Measurements from ENCODE around the gene ZFPL1.
A peak's percentile ranks its signal among the peaks of the same experiment; 100 is the strongest.
"Not testable (repeated sequence)": the region's sequence is repeated elsewhere in the genome, so short reads cannot be mapped to it uniquely, and the experiment has no call there.

ZFPL1 gene

DNA sequence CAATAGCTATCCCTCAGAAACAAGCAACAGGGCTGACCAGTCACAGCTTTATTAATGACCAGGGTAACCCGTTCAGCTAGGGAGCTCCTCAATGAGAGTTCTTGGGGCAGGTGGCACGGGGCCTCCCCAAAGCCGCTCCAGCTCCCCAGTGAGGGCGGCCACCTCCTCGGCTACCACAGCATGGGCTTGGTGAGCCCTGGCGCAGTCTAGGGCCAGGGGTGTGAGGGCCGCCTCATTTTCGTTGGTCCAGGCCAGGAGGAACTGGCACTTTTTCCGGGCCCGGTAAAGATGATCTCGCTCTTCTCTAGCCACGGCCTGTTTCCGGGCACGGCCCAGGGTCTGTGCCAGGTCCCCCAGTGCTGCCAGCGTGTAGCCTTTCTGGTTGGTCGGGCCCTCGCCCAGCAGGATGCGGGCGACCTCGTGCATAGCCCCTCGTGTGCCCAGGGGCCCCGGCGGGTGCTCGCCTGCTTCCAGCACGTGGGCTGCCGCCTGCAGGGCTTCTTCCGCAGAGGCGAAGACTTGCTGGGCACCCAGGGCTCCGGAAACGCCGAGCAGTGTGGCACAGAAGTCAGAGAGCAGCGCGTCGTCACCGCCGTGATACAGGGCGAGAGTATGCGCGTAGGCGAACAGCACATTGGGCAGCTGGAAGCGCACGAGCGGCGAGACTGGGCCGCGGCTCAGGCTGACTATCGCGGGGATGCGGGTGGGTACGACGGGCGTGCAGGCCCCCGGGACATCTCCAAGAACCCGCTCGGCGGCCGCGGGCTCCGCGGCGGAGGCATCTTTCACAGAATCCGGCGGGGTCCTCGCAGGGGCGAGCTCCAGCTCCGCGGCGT is 32.6 kb downstream of the ZFPL1 start:
- peak; percentile 82 for DNase-seq

GRCh38 chr11:65117206-65118096 is 33.4 kb downstream of the ZFPL1 start, which contains the start of gene ZNHIT2:
Gene ZNHIT2 (minus strand): TSS chr11:65117701. CDS start chr11:65117653, 48 bp downstream.
- DNase-seq = peak; percentile 100

DNA sequence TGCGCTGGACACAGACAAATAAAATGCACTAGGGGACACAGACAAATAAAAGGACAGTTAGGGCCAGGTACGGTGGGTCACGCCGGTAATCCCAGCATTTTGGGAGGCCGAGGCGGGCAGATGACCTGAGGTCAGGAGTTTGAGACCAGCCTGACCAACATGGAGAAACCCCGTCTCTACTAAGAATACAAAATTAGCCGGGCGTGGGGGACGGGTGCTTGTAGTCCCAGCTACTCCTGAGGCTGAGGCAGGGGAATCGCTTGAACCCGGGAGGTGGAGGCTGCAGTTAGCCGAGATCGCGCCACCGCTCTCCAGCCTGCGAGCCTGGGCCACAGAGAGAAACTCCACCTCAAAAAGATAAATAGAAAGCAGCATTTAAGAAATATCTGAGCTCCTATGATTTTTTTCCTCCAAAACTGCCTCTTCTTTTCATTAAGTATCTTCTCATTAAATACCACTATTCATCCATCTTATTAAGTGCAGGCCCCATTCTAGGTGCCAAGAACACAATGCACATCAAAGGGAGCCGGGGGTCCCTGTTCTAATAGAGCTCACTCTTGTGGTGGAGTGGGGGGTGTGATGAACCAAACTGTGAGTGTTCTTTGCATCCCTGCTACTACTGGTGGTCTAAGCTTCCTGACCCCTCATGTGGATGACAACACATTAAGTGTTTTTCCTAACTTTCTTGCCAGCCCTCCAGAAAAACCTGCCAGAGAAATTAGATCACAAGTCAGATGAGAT is 34.2 kb downstream of the ZFPL1 start:
- DNase-seq = no peak

DNA sequence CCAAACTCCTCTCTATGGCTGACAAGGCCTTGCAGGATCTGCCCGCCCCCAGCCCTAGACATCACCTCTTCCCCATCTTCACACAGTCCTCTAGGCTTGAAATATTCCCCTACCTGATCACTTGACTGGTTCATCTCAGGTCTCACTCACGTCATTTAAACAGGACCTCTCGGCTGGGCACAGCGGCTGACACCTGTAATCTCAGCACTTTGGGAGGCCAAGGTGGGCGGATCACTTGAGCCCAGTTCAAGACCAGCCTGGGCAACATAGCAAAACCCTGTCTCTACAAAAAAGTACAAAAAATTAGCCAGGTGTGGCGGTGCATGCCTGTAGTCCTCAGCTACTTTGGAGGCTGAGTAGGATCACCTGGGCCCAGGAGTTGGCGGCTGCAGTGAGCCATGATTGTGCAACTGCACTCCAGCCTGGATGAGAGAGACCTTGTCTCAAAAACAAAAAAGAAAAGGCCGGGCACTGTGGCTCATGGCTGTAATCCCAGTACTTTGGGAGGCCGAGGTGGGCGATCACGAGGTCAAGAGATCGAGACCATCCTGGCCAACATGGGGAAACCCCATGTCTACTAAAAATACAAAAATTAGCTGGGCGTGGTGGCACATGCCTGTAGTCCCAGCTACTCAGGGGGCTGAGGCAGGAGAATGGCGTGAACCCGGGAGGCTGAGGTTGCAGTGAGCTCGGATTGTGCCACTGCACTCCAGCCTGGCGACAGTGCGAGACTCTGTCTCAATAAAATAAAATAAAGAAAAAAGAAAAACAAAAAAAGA is 35.1 kb downstream of the ZFPL1 start:
- DNase-seq = not testable (repeated sequence)

DNA sequence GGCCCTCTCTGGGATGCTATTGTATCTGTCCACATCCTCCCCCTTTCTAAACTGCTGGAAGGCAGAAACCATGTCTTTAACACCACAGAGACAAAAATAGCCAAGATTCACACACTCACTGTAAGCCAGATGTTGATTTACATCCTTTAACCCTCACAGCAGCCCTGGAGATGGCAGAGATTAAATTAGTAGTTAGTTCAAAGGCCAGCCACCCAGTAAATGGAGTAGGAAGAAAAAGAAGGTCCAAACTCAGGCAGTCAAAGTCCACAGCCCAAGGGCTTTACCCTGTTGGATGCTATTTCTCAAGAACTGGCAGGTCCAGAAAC is 35.6 kb downstream of the ZFPL1 start:
- DNase-seq = no peak

- no peak for DNase-seq
These were observed 36.8 kb downstream of the ZFPL1 start for GRCh38 chr11:65120831-65121230.

DNA sequence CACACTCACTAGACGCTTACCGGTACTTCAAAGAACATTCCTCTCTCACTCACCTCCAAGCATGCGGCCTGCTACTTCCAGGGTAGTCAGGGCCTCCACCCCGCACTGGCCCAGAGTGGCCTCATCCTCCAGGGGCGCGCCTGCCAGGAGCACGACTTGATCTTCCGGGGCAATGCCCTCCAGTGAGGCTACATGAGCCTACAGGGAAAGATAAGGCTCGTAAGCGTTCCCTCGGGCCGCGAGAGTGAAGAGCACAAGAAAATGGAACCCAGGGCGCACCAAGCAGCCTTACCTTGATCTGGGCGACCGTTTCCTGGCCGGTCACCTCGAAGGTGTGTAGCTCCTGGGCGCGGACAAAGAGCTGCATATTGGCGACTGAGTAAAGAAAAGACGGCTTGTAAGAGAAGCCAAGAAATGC is 37.4 kb downstream of the ZFPL1 start:
- peak; percentile 36 for DNase-seq

DNA sequence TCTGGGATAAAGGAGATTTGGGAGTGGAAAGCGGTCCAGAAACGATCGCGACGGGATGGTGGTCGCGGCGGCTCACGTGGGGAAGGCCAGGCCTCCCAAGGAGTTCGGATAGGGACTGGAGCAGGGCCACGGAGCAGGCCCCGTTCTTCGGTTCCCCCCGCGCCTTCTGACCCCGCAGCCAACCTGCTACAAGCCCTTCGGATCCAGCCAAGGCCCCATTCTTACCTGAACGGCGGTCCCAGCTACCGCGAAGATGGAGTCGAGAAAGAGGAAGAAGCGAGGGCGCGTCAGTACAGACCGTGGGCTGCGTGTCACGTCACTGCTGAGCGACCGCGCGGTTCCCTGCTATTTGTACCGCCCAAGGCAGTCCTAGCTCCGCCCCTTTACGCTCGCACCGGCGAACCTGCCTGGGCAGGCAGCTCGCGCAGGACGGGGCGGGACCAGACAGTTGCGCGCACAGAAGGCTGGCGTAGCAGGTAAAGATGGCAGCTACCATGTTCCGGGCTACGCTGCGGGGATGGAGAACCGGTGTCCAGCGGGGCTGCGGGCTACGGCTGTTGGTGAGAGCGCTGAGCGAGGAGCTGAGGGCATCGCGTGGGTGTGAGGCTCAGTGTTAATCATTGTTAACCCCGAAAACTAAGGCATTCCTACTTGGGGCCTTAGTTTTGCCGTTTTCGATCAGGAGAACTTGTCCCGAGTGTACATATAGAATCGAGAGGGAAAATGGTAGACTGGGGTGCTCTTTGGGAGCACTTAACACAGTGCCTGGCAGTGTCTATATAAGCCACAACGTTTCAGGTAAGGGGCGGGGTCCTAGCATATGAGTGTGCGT is 38.1 kb downstream of the ZFPL1 start, which contains the start of the genes FAU and MRPL49:
TSS of gene FAU (minus strand) at position 270 of the 832 bp plus-strand sequence. CDS start 321 bp downstream, outside the sequence.
TSS of gene MRPL49 (plus strand) at position 457 of the 832 bp plus-strand sequence. CDS start at position 483, 26 bp downstream.
- peak; percentile 99 for DNase-seq

DNA sequence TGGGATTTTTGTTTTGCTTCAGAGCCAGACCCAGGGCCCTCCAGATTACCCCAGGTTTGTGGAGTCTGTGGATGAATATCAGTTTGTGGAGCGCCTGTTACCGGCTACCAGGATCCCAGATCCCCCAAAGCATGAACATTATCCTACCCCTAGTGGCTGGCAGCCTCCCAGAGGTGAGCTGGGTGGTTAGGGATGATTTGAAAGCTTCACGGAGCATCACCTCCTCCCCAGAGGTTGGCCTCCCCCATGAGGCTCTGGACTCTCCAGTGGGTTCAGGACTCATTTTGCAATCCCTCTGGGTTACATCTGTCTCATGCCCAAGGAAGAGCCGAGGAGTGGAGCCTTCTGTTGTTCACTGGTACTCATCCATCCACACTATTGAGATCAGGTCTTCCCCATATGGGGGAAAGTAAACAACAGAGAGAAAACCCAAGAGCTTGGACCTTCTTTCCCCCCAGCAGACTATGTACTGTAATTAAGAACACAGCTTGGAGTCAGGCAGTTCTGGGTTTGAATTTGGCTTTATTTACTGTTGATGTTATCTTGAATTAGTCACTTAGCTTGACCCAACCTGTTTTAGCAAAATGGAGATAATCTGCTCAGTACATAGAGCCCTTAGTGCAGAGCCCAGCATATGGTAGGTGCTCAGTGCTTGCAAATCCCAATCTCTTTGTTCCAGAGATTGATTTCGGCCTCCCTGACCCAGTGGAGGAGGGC is 40.6 kb downstream of the ZFPL1 start:
- DNase-seq = no peak

DNA sequence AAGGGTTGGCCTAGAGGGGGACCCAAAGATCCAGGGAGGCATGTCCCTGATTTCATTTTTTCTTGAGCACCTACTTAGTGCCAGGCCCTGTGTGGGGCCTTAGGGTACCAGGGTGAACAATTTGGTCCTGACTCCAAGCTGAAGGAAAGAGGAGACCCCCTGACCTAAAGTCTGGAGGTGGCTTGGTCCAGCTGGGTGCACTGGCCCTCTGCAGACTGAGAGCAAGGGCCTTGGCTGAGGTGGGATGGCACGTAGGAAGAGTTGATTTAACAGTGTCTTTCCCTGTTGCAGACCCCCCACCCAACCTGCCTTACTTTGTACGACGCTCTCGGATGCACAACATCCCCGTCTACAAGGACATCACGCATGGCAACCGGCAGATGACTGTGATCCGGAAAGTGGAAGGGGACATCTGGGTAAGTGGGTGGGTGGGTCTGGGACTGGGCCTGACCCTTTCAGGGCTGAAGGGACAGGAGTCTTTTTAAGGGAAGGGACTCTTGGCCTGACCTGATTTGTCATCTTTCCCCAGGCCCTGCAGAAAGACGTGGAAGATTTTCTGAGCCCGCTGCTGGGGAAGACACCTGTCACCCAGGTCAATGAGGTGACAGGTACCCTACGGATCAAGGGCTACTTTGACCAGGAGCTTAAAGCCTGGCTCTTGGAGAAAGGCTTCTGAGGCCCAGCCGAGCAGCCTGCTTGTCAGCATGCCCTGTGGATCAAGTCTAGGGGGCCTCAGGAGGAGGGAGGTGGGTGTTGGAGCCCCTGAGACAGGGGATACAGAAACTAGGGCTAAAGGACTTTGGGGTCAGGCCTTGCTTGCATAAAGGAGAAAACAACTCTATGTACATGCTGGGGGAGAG is 41.4 kb downstream of the ZFPL1 start:
- no peak for DNase-seq

DNA sequence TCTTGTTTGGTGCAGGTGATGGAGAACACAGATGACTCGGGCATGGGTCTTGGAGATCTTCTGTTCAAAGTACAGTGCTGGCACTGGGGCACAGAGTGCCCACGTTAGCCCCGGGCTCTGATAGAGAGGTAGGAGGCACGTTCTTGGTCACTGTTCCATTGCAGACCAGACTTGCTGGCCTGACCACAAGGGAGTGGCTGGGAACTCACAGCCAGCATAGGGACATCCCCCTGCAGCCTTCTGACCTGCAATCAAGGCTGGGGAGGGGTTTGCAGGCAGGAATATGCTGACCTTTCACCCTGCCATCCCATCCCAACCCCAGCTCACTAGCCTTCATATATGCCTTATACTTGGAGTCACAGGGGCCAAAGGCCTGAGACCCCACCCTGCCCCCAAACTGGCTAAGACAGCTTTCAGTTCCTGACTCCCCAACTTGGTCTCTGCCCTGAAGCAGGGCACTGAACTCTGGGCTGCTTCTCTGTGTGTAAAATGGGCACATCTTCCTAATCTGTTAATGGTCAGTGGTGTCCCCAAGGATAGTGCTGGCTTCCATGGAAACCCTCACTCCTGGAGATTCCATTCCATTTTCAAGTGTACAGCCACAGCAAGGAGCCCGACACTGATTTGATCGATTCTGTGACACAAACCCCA is 42.7 kb downstream of the ZFPL1 start:
- no peak for DNase-seq

DNA sequence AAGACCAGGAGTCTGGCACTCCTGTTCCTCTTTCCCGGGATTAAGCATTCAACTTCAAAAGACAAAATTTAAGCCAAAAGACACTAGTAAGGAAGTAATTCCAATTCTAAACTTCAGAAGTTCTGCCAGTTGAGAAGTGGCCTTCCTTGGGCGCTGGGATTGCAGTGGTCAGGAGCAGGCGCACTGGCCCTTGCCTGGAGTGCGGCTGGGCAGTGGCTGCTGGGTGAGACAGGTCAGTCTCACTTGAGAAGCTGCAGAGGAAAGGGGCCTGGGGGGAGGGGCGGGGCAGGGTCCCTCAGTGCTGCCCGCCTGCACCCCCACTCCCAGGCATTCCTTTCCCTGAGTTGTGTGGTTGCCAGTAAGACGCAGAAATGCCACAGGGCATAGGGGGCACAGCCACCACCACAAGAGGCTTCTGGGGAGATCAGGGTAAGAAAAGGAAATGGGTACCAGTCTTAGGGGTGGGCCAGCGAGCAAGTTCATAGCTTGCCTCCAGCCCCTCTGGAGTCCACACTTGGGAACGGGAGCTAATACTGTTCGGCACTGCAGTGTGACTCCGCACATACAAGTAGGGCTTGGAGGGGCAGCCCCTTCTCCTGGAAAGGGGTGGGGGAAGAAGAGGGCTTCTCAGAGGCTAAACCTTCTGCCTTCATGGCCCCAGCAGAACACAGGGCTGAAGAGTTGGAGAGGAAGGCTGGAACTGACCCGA is 43.6 kb downstream of the ZFPL1 start:
- DNase-seq = no peak

DNA sequence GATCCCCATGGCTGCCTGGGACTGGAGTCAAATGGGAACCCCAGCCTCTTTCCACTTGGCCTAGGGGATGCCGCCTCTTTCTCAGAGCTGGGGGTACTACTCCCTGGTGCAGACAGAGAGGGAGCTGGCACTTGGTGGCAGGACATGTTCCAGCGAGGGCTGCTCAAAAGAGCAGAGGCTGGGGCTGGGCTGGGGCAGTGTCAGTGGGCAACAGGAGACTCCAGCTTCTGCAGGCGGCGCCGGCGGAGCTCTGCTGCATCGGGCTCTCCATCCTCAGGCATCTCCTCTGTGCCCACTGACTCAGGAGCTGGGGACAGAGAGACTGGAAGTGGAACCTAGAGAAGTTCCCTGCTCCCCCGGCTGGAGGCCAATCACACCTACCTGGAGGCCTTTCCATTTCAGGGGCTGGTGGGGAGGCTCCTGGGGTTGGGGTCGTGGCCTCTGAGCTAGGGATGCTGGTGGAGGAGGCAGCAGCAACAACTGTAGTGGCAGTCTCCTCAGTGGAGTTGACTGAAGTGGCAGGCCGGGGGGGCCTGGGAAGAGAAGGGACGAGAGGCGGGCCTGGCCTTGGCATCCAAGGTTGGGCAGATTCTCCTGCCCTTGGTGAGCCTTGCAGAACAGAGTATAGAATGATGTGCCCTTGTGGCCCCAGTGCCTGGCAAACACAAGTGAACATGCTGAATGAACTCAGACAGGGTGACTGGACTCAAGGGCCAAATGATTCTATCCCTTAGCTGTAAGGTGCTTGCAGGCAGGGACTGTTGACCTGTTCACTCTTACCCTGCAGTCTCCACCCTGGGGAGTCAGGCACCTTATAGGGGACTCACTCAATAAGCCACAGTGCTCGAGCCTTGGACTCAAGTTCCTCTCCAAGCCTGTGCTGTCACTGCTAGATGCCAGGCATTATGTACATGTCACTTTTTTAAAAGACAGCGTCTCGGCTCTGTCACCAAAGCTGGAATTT is 44.4 kb downstream of the ZFPL1 start:
- DNase-seq = no peak

GRCh38 chr11:65129649-65130441 is 45.8 kb downstream of the ZFPL1 start:
- no peak for DNase-seq

DNA sequence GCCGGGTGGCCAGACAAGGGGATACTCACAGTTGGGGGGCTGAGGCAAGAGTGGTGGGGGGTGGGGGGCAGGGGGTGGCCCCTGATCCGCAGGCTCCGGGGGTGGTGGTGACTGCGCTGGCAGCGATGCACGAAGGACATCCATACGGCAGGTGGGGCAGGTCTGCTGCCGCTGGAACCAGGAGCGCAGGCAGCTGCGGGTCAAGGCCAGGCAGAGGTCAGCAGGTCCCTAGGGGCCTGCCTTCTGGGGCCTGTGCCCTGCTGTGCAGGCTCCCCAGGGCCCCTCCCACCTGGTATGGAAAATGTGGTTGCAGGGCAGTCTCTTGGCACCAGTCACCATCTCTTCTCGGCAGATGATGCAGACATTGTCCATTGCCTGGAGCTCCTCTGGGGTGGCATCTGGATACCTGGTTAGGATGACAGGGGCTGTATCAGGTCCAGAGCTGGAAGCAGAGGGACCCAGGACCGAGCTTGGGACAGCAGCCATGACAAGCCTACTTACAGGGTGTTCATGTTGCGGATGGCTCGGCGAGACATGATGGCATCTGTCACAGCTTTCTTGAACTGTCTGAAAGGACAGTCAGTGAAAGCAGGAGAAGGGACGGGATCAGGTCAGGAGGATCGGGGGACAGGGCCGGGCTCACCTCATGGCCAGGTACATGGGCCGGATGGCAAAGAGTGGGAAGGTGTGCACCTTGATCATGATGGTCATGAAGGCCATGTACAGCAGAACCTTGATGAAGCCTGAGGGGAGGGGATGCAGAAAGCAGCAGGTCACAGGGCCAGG is 46.8 kb downstream of the ZFPL1 start:
- no peak for DNase-seq
